ENCODE data around the gene YTHDC1. TPM values are rescaled to one million over a fixed set of nuclear protein-coding genes. Genes with fewer than 3 reads are reported as not detected.

Gene YTHDC1
- polyA plus RNA-seq, 1 experiment, result 21.6 TPM

DNA sequence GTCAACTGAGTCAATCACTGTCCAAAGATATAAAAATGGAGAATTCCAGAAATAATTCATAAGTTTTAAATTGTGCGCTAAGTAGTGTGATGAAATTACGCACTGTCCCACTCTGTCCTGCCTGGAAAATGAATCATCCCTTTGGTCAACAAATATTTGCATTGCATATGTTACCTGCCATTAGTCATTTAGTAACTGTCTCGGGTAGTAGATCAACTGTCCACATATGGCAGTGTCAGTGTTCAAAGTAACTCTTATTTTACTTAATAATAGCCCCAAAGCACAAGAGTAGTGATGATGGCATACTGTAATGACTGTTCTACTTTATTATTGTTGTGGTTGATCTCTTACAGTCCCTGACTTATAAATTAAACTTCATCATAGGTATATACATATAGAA, 3.4 kb downstream of the YTHDC1 start:
- ChIA-PET POLR2A (no interaction called here), CTCF (no interaction called here)
- no peak for DNase-seq (ENCODE audit: low read depth)
- no peak for TF ChIP-seq CTCF (IDR thresholded peaks at IDR 0.05; ENCODE audit: insufficient read depth, low read depth, low read length)
- no peak overlapping the region for H3K4me3 ChIP-seq (ENCODE audit: low read depth, low read length)
- no peaks in the 10 kb centered on the region for H3K27me3 ChIP-seq (ENCODE audit: control insufficient read depth, insufficient read depth, low read length)
- H3K36me3 ChIP-seq (ENCODE audit: control insufficient read depth, insufficient read depth, low read length), result peaks cover 2% of the 10 kb centered on the region

DNA sequence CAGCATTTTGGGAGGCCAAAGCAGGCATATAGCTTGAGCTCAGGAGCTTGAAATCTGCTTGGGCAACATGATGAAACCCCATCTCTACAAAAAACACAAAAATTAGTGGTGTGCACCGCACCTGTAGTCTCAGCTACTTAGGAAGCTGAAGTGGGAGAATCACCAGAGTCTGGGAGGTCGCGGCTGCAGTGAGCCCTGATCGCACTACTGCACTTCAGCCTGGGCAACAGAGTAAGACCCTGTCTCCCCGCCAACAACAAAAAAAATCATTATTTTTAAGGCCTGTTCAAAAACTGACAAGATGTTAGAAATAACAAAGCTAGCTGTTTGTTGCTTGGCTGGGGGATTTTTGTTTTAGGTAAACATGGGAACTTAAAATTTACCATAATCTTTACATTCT, 5.1 kb downstream of the YTHDC1 start:
- ChIA-PET POLR2A (no interaction called here), CTCF (interaction anchor here (0.6 to 0.7 kb wide), 2 partner anchors 31 to 631 kb away, joined by 3 read pairs; no protein-coding TSS in a partner anchor)

GRCh38 chr4:68344049-68344448, 5.8 kb downstream of the YTHDC1 start:
- H3K27me3 ChIP-seq (ENCODE audit: control insufficient read depth, insufficient read depth, low read length), result no peaks in the 10 kb centered on the region
- H3K36me3 ChIP-seq (ENCODE audit: control insufficient read depth, insufficient read depth, low read length), result peaks cover 2% of the 10 kb centered on the region
- no peak overlapping the region for H3K4me3 ChIP-seq (ENCODE audit: low read depth, low read length)
- no peak for DNase-seq (ENCODE audit: low read depth)
- CTCF ChIA-PET, result interaction anchor here (0.9 to 1.3 kb wide), 3 partner anchors 14 to 32 kb away, joined by 3 to 4 read pairs (median 3); no protein-coding TSS in a partner anchor
- no peak for TF ChIP-seq CTCF (IDR thresholded peaks at IDR 0.05; ENCODE audit: insufficient read depth, low read depth, low read length)
- POLR2A ChIA-PET, result no interaction called here

More for the DNA sequence above, 5.1 kb downstream of the YTHDC1 start:
- H3K27me3 ChIP-seq (ENCODE audit: control insufficient read depth, insufficient read depth, low read length), result no peaks in the 10 kb centered on the region
- H3K4me3 ChIP-seq (ENCODE audit: low read depth, low read length), result no peak overlapping the region
- TF ChIP-seq CTCF (IDR thresholded peaks at IDR 0.05; ENCODE audit: insufficient read depth, low read depth, low read length), result no peak
- DNase-seq (ENCODE audit: low read depth), result no peak
- H3K36me3 ChIP-seq (ENCODE audit: control insufficient read depth, insufficient read depth, low read length), result peaks cover 2% of the 10 kb centered on the region

GRCh38 chr4:68342134-68342533, 7.8 kb downstream of the YTHDC1 start:
- ChIA-PET CTCF (interaction anchor here (1.1 to 1.2 kb wide), 2 partner anchors 12 to 34 kb away, joined by 3 to 4 read pairs; no protein-coding TSS in a partner anchor), POLR2A (no interaction called here)
- DNase-seq (ENCODE audit: low read depth), result peak; percentile 19
- H3K4me3 ChIP-seq (ENCODE audit: low read depth, low read length), result no peak overlapping the region
- H3K27me3 ChIP-seq (ENCODE audit: control insufficient read depth, insufficient read depth, low read length), result no peaks in the 10 kb centered on the region
- no peak for TF ChIP-seq CTCF (IDR thresholded peaks at IDR 0.05; ENCODE audit: insufficient read depth, low read depth, low read length)
- peaks cover 4% of the 10 kb centered on the region for H3K36me3 ChIP-seq (ENCODE audit: control insufficient read depth, insufficient read depth, low read length)

DNA sequence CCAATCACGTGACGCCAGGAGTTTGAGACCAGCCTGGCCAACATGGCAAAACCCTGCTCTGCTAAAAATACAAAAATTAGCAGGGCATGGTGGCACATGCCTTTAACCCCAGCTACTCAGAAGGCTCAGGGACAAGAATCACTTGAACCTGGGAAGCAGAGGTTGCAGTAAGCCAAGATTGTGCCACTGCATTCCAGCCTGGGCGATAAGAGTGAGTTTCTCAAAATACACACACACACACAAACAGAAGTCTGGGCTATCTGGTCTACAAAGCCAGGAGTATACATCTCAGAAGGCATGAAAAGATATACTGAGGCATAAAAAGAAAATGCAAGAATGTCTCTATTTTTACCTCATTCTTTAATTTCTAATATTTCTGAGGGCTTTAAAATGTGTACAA, 11.3 kb downstream of the YTHDC1 start:
- no peak for TF ChIP-seq CTCF (IDR thresholded peaks at IDR 0.05; ENCODE audit: insufficient read depth, low read depth, low read length)
- DNase-seq (ENCODE audit: low read depth), result no peak
- H3K36me3 ChIP-seq (ENCODE audit: control insufficient read depth, insufficient read depth, low read length), result peaks cover 6% of the 10 kb centered on the region
- H3K4me3 ChIP-seq (ENCODE audit: low read depth, low read length), result no peak overlapping the region
- CTCF ChIA-PET, result no interaction called here
- POLR2A ChIA-PET, result no interaction called here
- H3K27me3 ChIP-seq (ENCODE audit: control insufficient read depth, insufficient read depth, low read length), result no peaks in the 10 kb centered on the region
